WTC11 (cell line): ENCODE data around the gene CA5A.

Experiments used
- CREB1 ChIP-seq: sonication (generic); formaldehyde crosslinking; IDR thresholded peaks from 2 replicates; pipeline ENCODE4 v1.8.0; 2023; ENCODE audit warnings: mild to moderate bottlenecking, missing genetic modification reagents
- ETV6 ChIP-seq: sonication (generic); formaldehyde crosslinking; IDR thresholded peaks from 2 replicates; pipeline ENCODE4 v1.8.1; 2022; ENCODE audit warnings: mild to moderate bottlenecking, missing genetic modification reagents
- FOXK1 ChIP-seq: sonication (generic); formaldehyde crosslinking; IDR thresholded peaks from 2 replicates; pipeline ENCODE4 v1.8.0; 2022; ENCODE audit warnings: mild to moderate bottlenecking, moderate library complexity, missing genetic modification reagents
- IRF2 ChIP-seq: sonication (generic); formaldehyde crosslinking; IDR thresholded peaks from 2 replicates; pipeline ENCODE4 v1.8.0; 2022; ENCODE audit warnings: low read depth, missing genetic modification reagents, borderline replicate concordance
- SP1 ChIP-seq: sonication (generic); formaldehyde crosslinking; conservative IDR thresholded peaks from 2 replicates; pipeline ENCODE4 v1.8.1; 2022; ENCODE audit warnings: missing genetic modification reagents
- ZNF138 ChIP-seq: sonication (generic); formaldehyde crosslinking; conservative IDR thresholded peaks from 2 replicates; pipeline ENCODE4 v1.8.1; 2022; ENCODE audit warnings: mild to moderate bottlenecking, moderate library complexity, missing genetic modification reagents
- ZNF396 ChIP-seq: fragments of 250-450 bp; sonication (Bioruptor Pico); IDR thresholded peaks from 2 replicates; pipeline ENCODE4 v1.8.0; 2021; ENCODE audit warnings: mild to moderate bottlenecking, moderate library complexity, borderline replicate concordance
- TF ChIP-seq, protein P1 (sequence below): sonication (generic); formaldehyde crosslinking; IDR thresholded peaks from 2 replicates; pipeline ENCODE4 v1.8.1; 2023; ENCODE audit warnings: mild to moderate bottlenecking, missing genetic modification reagents, borderline replicate concordance
- TF ChIP-seq, protein P2 (sequence below): fragments of 200-600 bp; IDR thresholded peaks from 2 replicates; pipeline ENCODE4 v1.8.0; 2022; ENCODE audit warnings: antibody characterized with exemption
- TF ChIP-seq, protein P3 (sequence below): sonication (generic); formaldehyde crosslinking; IDR thresholded peaks from 2 replicates; pipeline ENCODE4 v1.8.1; 2023; ENCODE audit warnings: mild to moderate bottlenecking, missing genetic modification reagents
- TF ChIP-seq, protein P4 (sequence below): sonication (generic); formaldehyde crosslinking; IDR thresholded peaks from 2 replicates; pipeline ENCODE4 v1.8.0; 2022; ENCODE audit warnings: mild to moderate bottlenecking, missing genetic modification reagents
- TF ChIP-seq, protein P5 (sequence below): sonication (generic); formaldehyde crosslinking; IDR thresholded peaks from 2 replicates; pipeline ENCODE4 v1.8.1; 2022; ENCODE audit warnings: missing genetic modification reagents, borderline replicate concordance
- TF ChIP-seq, protein P6 (sequence below): sonication (generic); formaldehyde crosslinking; IDR thresholded peaks from 2 replicates; pipeline ENCODE4 v1.8.0; 2023; ENCODE audit warnings: mild to moderate bottlenecking, missing genetic modification reagents
- TF ChIP-seq, protein P7 (sequence below): sonication (generic); formaldehyde crosslinking; conservative IDR thresholded peaks from 2 replicates; pipeline ENCODE4 v1.8.1; 2022; ENCODE audit warnings: mild to moderate bottlenecking, missing genetic modification reagents

DNA sequence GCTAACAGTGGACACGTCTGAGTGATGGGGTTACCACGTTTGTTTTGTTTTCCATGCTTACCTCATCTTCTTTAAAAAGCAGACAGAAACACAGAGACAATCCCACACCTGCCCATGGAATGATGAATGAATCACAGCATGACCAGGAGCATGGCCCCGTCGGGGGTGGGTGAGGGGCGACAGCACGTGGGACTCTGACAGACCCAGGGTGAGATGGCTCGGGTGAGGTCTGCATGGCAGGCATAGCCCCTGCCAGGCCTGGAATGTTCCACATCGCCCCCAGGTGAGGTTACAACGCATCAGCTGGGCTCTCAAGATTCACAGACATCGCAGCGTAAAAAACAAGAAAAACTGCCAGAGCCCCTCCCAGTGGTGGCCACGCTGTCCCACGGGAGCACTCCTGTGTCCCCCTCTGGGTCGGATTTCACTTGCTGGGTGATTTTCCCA lies 85.2 kb downstream of the CA5A start:
- TF ChIP-seq ETV6 (no peak), ZNF138 (CRISPR knock-in tag) (no peak), FOXK1 (no peak), CREB1 (CRISPR knock-in tag) (no peak), SP1 (CRISPR knock-in tag) (no peak), ZNF396 (CRISPR knock-in tag) (no peak), IRF2 (CRISPR knock-in tag) (no peak)
- TF ChIP-seq, protein P1, sequence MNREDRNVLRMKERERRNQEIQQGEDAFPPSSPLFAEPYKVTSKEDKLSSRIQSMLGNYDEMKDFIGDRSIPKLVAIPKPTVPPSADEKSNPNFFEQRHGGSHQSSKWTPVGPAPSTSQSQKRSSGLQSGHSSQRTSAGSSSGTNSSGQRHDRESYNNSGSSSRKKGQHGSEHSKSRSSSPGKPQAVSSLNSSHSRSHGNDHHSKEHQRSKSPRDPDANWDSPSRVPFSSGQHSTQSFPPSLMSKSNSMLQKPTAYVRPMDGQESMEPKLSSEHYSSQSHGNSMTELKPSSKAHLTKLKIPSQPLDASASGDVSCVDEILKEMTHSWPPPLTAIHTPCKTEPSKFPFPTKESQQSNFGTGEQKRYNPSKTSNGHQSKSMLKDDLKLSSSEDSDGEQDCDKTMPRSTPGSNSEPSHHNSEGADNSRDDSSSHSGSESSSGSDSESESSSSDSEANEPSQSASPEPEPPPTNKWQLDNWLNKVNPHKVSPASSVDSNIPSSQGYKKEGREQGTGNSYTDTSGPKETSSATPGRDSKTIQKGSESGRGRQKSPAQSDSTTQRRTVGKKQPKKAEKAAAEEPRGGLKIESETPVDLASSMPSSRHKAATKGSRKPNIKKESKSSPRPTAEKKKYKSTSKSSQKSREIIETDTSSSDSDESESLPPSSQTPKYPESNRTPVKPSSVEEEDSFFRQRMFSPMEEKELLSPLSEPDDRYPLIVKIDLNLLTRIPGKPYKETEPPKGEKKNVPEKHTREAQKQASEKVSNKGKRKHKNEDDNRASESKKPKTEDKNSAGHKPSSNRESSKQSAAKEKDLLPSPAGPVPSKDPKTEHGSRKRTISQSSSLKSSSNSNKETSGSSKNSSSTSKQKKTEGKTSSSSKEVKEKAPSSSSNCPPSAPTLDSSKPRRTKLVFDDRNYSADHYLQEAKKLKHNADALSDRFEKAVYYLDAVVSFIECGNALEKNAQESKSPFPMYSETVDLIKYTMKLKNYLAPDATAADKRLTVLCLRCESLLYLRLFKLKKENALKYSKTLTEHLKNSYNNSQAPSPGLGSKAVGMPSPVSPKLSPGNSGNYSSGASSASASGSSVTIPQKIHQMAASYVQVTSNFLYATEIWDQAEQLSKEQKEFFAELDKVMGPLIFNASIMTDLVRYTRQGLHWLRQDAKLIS (CRISPR knock-in tag) = no peak
- TF ChIP-seq, protein P2, sequence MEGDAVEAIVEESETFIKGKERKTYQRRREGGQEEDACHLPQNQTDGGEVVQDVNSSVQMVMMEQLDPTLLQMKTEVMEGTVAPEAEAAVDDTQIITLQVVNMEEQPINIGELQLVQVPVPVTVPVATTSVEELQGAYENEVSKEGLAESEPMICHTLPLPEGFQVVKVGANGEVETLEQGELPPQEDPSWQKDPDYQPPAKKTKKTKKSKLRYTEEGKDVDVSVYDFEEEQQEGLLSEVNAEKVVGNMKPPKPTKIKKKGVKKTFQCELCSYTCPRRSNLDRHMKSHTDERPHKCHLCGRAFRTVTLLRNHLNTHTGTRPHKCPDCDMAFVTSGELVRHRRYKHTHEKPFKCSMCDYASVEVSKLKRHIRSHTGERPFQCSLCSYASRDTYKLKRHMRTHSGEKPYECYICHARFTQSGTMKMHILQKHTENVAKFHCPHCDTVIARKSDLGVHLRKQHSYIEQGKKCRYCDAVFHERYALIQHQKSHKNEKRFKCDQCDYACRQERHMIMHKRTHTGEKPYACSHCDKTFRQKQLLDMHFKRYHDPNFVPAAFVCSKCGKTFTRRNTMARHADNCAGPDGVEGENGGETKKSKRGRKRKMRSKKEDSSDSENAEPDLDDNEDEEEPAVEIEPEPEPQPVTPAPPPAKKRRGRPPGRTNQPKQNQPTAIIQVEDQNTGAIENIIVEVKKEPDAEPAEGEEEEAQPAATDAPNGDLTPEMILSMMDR = no peak
- TF ChIP-seq, protein P3, sequence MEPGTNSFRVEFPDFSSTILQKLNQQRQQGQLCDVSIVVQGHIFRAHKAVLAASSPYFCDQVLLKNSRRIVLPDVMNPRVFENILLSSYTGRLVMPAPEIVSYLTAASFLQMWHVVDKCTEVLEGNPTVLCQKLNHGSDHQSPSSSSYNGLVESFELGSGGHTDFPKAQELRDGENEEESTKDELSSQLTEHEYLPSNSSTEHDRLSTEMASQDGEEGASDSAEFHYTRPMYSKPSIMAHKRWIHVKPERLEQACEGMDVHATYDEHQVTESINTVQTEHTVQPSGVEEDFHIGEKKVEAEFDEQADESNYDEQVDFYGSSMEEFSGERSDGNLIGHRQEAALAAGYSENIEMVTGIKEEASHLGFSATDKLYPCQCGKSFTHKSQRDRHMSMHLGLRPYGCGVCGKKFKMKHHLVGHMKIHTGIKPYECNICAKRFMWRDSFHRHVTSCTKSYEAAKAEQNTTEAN (CRISPR knock-in tag) = no peak
- TF ChIP-seq, protein P4, sequence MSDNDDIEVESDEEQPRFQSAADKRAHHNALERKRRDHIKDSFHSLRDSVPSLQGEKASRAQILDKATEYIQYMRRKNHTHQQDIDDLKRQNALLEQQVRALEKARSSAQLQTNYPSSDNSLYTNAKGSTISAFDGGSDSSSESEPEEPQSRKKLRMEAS (CRISPR knock-in tag) = no peak
- TF ChIP-seq, protein P5, sequence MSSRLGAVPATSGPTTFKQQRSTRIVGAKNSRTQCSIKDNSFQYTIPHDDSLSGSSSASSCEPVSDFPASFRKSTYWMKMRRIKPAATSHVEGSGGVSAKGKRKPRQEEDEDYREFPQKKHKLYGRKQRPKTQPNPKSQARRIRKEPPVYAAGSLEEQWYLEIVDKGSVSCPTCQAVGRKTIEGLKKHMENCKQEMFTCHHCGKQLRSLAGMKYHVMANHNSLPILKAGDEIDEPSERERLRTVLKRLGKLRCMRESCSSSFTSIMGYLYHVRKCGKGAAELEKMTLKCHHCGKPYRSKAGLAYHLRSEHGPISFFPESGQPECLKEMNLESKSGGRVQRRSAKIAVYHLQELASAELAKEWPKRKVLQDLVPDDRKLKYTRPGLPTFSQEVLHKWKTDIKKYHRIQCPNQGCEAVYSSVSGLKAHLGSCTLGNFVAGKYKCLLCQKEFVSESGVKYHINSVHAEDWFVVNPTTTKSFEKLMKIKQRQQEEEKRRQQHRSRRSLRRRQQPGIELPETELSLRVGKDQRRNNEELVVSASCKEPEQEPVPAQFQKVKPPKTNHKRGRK (CRISPR knock-in tag) = no peak
- TF ChIP-seq, protein P6, sequence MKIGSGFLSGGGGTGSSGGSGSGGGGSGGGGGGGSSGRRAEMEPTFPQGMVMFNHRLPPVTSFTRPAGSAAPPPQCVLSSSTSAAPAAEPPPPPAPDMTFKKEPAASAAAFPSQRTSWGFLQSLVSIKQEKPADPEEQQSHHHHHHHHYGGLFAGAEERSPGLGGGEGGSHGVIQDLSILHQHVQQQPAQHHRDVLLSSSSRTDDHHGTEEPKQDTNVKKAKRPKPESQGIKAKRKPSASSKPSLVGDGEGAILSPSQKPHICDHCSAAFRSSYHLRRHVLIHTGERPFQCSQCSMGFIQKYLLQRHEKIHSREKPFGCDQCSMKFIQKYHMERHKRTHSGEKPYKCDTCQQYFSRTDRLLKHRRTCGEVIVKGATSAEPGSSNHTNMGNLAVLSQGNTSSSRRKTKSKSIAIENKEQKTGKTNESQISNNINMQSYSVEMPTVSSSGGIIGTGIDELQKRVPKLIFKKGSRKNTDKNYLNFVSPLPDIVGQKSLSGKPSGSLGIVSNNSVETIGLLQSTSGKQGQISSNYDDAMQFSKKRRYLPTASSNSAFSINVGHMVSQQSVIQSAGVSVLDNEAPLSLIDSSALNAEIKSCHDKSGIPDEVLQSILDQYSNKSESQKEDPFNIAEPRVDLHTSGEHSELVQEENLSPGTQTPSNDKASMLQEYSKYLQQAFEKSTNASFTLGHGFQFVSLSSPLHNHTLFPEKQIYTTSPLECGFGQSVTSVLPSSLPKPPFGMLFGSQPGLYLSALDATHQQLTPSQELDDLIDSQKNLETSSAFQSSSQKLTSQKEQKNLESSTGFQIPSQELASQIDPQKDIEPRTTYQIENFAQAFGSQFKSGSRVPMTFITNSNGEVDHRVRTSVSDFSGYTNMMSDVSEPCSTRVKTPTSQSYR (CRISPR knock-in tag) = no peak
- TF ChIP-seq, protein P7, sequence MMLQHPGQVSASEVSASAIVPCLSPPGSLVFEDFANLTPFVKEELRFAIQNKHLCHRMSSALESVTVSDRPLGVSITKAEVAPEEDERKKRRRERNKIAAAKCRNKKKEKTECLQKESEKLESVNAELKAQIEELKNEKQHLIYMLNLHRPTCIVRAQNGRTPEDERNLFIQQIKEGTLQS (CRISPR knock-in tag) = no peak
